SK-N-SH treated with all-trans-retinoic acid at 6 μM for 48 hours (cell line): Measurements from ENCODE around the gene PPP6R2.

ENCODE experiments used
- ATAC-seq: fragments of 200-7000 bp; cut with Tn5 transposase; 3 replicates; pipeline ENCODE4 v1.9.1; 2020; ENCODE audit warnings: mild to moderate bottlenecking, moderate library complexity
- BACH2 ChIP-seq: fragments of 250-450 bp; sonication (Bioruptor Pico); IDR thresholded peaks from 2 replicates; pipeline ENCODE4 v1.9.0; 2021; ENCODE audit warnings: mild to moderate bottlenecking, borderline replicate concordance
- CSDC2 ChIP-seq: fragments of 250-450 bp; sonication (Bioruptor Pico); IDR thresholded peaks from 2 replicates; pipeline ENCODE4 v1.5.0; 2020; ENCODE audit warnings: mild to moderate bottlenecking, moderate library complexity
- CSRNP3 ChIP-seq: fragments of 250-450 bp; sonication (Bioruptor Pico); IDR thresholded peaks from 2 replicates; pipeline ENCODE4 v1.5.1; 2021; ENCODE audit warnings: mild to moderate bottlenecking, moderate library complexity
- ESRRG ChIP-seq: fragments of 250-450 bp; sonication (Bioruptor Pico); IDR thresholded peaks from 2 replicates; pipeline ENCODE4 v1.6.1; 2021; ENCODE audit warnings: mild to moderate bottlenecking
- GLIS3 ChIP-seq: fragments of 250-450 bp; sonication (Bioruptor Pico); IDR thresholded peaks from 2 replicates; pipeline ENCODE4 v1.5.0; 2020; ENCODE audit warnings: mild to moderate bottlenecking, moderate library complexity
- ISL1 ChIP-seq: fragments of 250-450 bp; sonication (Bioruptor Pico); IDR thresholded peaks from 2 replicates; pipeline ENCODE4 v2.1.2; 2022; ENCODE audit warnings: mild to moderate bottlenecking, moderate library complexity
- OSR1 ChIP-seq: fragments of 250-450 bp; sonication (Bioruptor Pico); IDR thresholded peaks from 2 replicates; pipeline ENCODE4 v1.8.0; 2022; ENCODE audit warnings: moderate library complexity, mild to moderate bottlenecking, inconsistent platforms
- PATZ1 ChIP-seq: fragments of 250-450 bp; sonication (Bioruptor Pico); IDR thresholded peaks from 2 replicates; pipeline ENCODE4 v1.8.0; 2020; ENCODE audit warnings: mild to moderate bottlenecking, moderate library complexity, borderline replicate concordance
- POU6F1 ChIP-seq: fragments of 250-450 bp; sonication (Bioruptor Pico); IDR thresholded peaks from 2 replicates; pipeline ENCODE4 v1.8.0; 2021; ENCODE audit warnings: low read depth, mild to moderate bottlenecking, moderate library complexity, borderline replicate concordance
- PPARA ChIP-seq: fragments of 250-450 bp; sonication (Bioruptor Pico); IDR thresholded peaks from 2 replicates; pipeline ENCODE4 v1.5.0; 2020; ENCODE audit warnings: mild to moderate bottlenecking, borderline replicate concordance
- SNAI2 ChIP-seq: fragments of 250-450 bp; sonication (Bioruptor Pico); IDR thresholded peaks from 2 replicates; pipeline ENCODE4 v1.5.0; 2020; ENCODE audit warnings: mild to moderate bottlenecking, moderate library complexity
- TOX ChIP-seq: fragments of 250-450 bp; sonication (Bioruptor Pico); IDR thresholded peaks from 2 replicates; pipeline ENCODE4 v1.8.0; 2021; ENCODE audit warnings: mild to moderate bottlenecking, moderate library complexity, borderline replicate concordance
- ZC3H10 ChIP-seq: fragments of 250-450 bp; sonication (Bioruptor Pico); IDR thresholded peaks from 2 replicates; pipeline ENCODE4 v1.5.1; 2021; ENCODE audit warnings: mild to moderate bottlenecking, moderate library complexity
- ZFP3 ChIP-seq: fragments of 250-450 bp; sonication (Bioruptor Pico); IDR thresholded peaks from 2 replicates; pipeline ENCODE4 v1.5.0; 2020; ENCODE audit warnings: mild to moderate bottlenecking, moderate library complexity
- ZFP30 ChIP-seq: fragments of 450-650 bp; formaldehyde crosslinking; IDR thresholded peaks from 2 replicates; pipeline ENCODE4 v1.5.0; 2022; ENCODE audit warnings: mild to moderate bottlenecking, moderate library complexity
- ZNF8 ChIP-seq: fragments of 450-650 bp; formaldehyde crosslinking; IDR thresholded peaks from 2 replicates; pipeline ENCODE4 v1.5.0; 2020; ENCODE audit warnings: mild to moderate bottlenecking, moderate library complexity
- TF ChIP-seq, protein P1 (sequence below): fragments of 250-450 bp; sonication (Bioruptor Pico); IDR thresholded peaks from 2 replicates; pipeline ENCODE4 v1.5.0; 2020; ENCODE audit warnings: mild to moderate bottlenecking, moderate library complexity

Gene PPP6R2

GRCh38 chr22:50338860-50339462 is 4.2 kb upstream of the PPP6R2 start:
- ATAC-seq: no peak

DNA sequence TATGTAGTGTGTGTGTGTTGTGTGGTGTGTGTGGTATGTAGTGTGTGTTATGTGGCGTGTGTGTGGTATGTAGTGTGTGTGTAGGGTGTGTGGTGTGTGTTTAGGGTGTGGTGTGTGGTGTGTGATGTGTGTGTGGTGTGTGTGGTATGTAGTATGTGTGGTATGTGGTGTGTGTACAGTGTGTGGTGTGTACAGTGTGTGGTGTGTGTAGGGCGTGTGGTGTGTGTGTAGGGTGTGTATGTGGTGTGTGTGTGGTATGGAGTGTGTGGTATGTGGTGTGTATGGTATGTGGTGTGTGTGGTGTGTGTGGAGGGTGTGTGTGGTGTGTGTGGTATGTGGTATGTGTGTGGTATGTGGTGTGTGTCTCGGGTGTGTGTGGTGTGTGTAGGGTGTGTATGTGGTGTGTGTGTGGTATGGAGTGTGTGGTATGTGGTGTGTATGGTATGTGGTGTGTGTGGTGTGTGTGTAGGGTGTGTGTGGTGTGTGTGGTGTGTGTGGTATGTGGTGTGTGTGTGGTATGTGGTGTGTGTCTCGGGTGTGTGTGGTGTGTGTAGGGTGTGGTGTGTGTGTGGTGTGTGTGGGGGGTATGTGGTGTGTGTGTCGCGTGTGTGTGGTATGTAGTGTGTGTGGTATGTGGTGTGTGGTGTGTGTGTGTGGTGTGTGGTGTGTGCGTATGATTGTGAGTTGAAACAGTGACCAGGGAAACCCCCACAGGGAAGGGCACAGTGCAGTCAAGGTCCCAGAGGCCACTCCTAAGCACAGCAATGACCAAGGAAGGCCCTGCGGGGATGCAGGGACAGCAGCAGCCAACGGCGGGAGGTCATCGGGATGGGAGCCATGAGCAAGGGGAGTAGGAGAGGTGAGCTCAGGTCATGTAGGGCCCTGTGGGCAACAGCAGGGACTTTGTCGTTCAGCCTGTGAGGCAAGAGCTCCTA is 2.9 kb upstream of the PPP6R2 start:
- ATAC-seq: no peak
- no peak for TF ChIP-seq ZC3H10 (CRISPR knock-in tag)
- TF ChIP-seq ZFP3 (CRISPR knock-in tag): no peak
- no peak for TF ChIP-seq ZFP30
- TF ChIP-seq, protein P1, sequence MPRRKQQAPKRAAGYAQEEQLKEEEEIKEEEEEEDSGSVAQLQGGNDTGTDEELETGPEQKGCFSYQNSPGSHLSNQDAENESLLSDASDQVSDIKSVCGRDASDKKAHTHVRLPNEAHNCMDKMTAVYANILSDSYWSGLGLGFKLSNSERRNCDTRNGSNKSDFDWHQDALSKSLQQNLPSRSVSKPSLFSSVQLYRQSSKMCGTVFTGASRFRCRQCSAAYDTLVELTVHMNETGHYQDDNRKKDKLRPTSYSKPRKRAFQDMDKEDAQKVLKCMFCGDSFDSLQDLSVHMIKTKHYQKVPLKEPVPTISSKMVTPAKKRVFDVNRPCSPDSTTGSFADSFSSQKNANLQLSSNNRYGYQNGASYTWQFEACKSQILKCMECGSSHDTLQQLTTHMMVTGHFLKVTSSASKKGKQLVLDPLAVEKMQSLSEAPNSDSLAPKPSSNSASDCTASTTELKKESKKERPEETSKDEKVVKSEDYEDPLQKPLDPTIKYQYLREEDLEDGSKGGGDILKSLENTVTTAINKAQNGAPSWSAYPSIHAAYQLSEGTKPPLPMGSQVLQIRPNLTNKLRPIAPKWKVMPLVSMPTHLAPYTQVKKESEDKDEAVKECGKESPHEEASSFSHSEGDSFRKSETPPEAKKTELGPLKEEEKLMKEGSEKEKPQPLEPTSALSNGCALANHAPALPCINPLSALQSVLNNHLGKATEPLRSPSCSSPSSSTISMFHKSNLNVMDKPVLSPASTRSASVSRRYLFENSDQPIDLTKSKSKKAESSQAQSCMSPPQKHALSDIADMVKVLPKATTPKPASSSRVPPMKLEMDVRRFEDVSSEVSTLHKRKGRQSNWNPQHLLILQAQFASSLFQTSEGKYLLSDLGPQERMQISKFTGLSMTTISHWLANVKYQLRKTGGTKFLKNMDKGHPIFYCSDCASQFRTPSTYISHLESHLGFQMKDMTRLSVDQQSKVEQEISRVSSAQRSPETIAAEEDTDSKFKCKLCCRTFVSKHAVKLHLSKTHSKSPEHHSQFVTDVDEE (CRISPR knock-in tag): no peak
- no peak for TF ChIP-seq CSRNP3 (CRISPR knock-in tag)
- TF ChIP-seq, all 23 proteins: peak for 0

More at GRCh38 chr22:50338860-50339462, 4.2 kb upstream of the PPP6R2 start:
- TF ChIP-seq CSDC2 (CRISPR knock-in tag) (no peak), BACH2 (no peak), ESRRG (no peak), GLIS3 (no peak), ZFP3 (CRISPR knock-in tag) (no peak), PATZ1 (no peak), OSR1 (CRISPR knock-in tag) (no peak), PPARA (CRISPR knock-in tag) (no peak), POU6F1 (CRISPR knock-in tag) (no peak), TOX (CRISPR knock-in tag) (no peak), ISL1 (no peak), ZNF8 (CRISPR knock-in tag) (no peak), SNAI2 (CRISPR knock-in tag) (no peak), ZFP30 (no peak)
- TF ChIP-seq, protein P1 (CRISPR knock-in tag): no peak
